Activated CD4-positive, CD25-positive, alpha-beta regulatory T cell treated with anti-CD3 and anti-CD28 coated beads, Interleukin-2, amount 50 U/mL, for 24 hours (primary cell): Measurements from ENCODE around the gene POLR3H.

Experiments
- ATAC-seq, 2 donors: fragments of 150-1000 bp; cut with Tn5 transposase; one replicate each; pipeline ENCODE4 v1.10.0; 2021; ENCODE audit warnings: mild to moderate bottlenecking in 1 of 2, moderate library complexity in 1 of 2

The POLR3H gene

GRCh38 chr22:41513391-41513790, 30.9 kb downstream of the POLR3H start:
- ATAC-seq, result no peak

- ATAC-seq, result no peak
Measured at GRCh38 chr22:41512421-41513194, 31.7 kb downstream of the POLR3H start.

DNA sequence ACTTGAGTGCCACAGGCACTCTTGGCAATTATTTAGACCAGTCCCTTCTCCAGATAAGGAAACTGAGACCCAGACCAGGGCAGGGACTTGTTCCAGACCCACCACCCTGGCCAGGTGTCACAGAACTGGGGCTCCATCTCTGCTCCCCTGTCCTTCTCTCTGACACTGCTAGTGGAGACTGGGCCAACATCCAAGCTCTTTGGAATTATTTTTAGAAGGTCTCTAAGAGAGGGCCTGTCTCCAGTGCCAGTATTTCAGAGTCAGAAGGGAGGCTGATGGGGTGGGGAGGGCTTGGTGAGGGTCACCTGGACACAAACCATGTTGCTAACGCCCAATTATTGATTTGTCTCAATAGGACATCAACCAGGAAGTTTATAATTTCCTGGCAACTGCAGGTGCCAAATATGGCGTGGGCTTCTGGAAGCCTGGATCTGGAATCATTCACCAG, 32.7 kb downstream of the POLR3H start:
- no peak for ATAC-seq

GRCh38 chr22:41508770-41509170, 35.5 kb downstream of the POLR3H start:
- ATAC-seq, result no peak

- ATAC-seq, result no peak
Measured at GRCh38 chr22:41507330-41508063, 36.8 kb downstream of the POLR3H start.

GRCh38 chr22:41505511-41506220, 38.6 kb downstream of the POLR3H start:
- ATAC-seq, result no peak

GRCh38 chr22:41504816-41505215, 39.5 kb downstream of the POLR3H start:
- no peak for ATAC-seq

DNA sequence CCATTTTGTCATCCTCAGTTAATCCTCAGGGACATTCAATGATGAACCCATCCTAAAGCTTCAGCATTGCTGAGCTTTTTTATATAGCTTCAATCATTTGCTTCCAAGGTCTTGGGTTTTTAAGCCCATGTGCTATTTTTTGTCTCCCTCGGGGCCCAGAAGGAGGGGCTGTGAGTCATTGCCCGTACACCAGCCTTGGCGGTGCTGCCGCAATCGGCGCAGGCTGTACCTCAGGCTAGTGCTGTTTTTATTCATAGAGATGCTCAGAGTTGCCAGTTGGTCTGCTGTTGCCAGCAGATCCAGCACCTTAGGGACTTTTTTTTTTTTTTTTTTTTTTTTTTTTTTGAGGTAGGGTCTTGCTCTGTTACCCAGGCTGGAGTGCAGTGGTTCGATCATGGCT, 39.9 kb downstream of the POLR3H start:
- ATAC-seq, result no peak

DNA sequence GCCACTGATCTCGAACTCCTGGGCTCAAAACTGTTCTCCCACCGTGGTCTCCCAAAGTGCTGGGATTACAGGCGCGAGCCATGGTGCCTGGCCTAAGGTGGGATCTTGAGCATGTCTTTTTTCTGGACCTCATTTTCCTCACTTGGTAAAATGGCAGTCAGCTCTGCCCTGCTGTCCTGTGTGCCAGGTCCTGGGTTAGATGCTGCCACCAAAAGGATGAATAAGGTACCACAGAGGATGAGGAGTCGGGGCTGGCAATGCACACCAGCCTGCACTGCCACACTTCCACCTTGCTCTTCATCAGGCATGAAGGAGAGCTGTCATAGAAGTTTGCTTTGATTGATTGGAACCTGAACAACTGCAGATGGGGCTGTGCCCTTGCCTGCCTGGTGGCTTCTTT, 43.1 kb downstream of the POLR3H start:
- ATAC-seq, result peak in 1 of 2 donors; percentile 51

DNA sequence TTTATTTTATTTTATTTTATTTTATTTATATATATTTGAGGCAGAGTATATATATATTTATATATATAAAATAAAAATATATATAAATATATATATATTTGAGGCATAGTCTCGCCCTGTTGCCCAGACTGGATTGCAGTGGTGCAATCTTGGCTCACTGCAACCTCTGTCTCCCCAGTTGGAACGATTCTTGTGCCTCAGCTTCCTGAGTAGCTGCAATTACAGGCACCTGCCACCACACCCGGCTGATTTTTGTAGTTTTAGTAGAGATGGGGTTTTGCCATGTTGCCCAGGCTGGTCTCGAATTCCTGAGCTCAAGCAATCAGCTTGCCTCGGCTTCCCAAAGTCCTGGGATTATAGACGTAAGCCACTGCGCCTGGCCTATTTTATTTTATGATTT, 44.0 kb downstream of the POLR3H start:
- ATAC-seq, result no peak

- ATAC-seq, result no peak
Measured at GRCh38 chr22:41499624-41500280, 44.5 kb downstream of the POLR3H start.

GRCh38 chr22:41498303-41498835, 45.9 kb downstream of the POLR3H start:
- ATAC-seq, result no peak

GRCh38 chr22:41491374-41492100, 52.7 kb downstream of the POLR3H start:
- ATAC-seq, result no peak

DNA sequence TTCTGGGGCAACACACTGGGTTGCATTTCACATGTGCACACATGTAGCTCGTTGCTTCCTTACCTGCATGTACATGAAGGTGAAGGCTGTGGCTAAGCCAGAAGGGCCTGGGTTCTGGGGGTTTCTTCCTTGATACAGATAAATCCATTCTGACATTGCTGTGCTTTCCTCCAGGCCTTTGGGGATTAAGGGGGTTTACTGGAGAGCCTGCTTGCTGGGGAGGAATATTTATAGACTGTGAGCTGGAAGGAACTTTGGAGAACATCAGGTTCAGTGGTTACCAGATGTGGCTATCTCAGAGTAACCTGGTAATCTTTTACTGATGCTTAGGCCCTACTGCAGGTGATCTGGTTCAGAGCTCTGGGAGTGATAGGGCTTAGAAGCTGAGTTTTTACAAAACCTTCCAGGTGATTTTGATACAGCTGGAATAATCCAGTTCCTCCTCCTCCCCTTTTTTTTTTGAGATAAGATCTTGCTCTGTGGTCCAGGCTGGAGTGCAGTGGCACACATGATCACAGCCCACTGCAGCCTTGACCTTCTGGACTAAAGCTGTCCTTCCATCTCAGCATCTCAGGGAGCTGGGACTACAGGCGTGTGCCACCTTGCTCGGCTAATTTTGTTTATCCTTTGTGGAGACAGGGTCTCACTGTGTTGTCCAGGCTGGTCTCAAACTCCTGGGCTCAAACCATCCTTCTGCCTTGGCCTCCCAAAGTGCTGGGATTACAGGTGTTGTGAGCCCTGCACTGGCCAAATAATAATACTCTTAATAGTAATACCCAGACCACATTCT, 55.5 kb downstream of the POLR3H start:
- no peak for ATAC-seq

DNA sequence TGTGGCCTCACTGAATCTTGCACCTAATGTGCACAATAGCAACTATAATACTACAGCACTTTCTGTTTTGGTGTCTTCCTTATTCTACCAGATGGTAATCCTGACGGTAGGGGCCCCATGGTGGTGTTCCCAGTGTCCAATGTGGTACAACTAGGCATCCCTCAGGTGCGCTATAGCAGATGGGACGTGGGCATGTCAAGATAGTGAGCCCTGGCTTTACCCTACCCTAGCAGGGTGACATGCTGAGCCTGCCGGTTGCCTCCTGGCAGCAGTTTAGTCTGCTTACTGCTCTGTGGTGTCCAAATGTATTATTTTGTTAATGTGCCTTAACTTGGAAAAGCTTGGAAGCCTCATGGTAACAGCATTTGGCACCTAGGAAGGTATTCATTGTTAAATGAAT, 56.2 kb downstream of the POLR3H start:
- ATAC-seq, result no peak

DNA sequence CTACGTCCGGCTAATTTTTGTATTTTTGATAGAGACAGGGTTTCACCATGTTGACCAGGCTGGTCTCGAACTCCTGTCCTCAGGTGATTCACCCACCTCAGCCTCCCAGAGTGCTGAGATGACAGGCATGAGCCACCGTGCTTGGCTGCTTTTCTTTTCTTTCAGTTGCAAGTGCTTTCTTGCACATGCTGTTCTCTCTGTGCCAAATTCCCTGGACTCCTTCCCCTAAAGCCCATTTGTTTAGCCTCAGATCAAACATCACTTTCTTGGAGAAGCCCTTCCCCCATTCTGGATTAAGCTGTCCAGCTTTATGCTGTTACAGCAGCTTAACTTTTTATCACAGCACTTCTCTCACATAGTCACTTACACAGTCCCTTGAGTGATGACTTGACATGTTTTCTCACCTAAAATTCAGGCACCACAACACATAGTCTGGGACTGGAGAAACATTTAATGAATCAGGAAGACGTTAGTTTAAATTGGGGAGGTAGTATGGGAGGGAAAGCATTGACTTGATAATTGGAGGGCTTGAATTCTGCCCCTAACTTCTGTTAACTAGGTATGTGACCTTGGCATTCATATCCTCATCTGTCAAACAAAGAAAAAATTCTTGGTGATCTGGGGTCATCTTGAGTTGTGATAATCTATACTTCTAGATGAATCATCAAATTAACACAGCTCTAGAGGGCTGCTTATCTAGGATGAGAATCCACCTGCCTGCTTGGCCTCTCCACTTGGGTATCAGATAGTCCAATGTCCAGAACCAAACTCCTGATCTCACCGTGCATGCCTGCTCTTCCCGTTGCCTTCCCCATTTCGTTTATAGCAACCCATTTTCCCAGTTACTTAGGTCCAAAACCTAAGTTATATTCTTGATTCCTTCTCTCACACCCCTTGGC, 57.0 kb downstream of the POLR3H start:
- no peak for ATAC-seq

DNA sequence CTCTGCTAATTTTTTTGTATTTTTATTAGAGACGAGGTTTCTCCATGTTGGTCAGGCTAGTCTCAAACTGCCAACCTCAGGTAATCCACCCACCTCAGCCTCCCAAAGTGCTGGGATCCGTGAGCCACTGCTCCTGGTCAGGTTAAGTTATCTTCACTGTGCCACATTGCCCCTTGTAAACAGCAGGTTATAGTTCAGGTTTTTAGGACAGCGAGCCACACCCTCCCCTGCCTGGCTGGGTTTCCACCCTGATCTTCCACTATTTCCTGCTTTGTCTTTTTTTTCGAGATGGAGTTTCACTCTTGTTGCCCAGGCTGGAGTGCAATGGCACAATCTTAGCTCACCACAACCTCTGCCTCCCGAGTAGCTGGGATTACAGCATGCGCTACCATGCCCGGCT, 59.2 kb downstream of the POLR3H start:
- ATAC-seq, result no peak

DNA sequence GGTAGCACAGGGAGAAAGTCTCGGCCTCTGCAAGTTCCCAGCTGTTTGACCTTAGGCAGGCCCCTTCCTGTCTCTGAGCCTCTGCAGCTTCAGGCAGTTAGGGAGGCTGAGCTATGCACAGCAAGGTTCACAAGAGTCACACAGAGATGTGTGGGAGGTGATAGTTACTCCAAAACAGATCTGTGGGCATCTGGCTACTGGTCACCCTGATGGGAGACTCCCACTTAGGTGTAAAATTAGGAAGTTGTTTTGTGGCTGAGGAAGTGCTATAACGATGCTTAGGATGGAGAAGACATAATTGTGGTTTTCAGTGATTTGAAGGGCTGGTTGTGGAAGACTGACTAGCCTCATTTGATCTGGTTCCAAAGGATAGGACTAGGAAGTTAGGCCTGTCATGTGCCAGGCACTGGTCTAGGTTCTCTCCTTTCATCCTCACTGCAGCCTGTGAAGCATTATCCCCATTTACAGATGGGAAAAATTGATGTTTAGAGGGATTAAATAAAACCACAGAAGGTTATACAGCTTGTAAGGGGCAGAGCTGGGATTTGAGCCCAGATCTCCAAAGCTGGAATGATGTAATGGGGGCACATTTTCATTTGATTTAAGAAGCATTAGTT, 61.8 kb downstream of the POLR3H start:
- ATAC-seq, result no peak

DNA sequence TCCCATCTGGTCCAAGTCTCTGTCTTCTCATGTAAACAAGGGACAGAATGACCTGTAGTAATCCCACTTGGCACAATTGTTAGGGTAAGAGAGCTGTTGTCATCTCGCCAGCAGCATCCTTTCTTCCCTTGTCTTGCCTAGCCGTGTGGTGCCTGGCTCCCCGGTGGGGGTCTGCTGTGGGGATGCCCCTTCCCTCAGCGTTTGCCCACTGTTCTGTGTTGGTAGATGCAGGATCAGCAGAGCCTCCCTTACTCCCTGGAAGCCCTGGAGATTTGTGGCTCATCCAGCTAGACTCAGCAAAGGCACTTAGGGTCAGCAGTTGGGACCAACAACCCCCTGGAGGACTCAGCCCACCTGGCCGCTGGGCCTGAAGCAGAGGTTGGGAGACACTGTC, 62.3 kb downstream of the POLR3H start:
- ATAC-seq, result no peak
